LNCaP clone FGC (cell line): Measurements from ENCODE around the gene DROSHA.

Experiments
- DNase-seq: peaks from one replicate; pipeline ENCODE4 v3.0.0-alpha.2; 2011; ENCODE audit warnings: low read depth
- H3K4me3 ChIP-seq: 2 replicates; pipeline ENCODE4 v1.5.1; 2011; ENCODE audit warnings: mild to moderate bottlenecking, low read depth, low read length, control low read depth
- TF ChIP-seq, protein P1 (sequence below): IDR thresholded peaks from 2 replicates; pipeline ENCODE4 v1.5.1; 2012; ENCODE audit warnings: mild to moderate bottlenecking; ENCODE audit not compliant: control insufficient read depth, insufficient read depth; ENCODE audit errors: extremely low read depth

The DROSHA gene

DNA sequence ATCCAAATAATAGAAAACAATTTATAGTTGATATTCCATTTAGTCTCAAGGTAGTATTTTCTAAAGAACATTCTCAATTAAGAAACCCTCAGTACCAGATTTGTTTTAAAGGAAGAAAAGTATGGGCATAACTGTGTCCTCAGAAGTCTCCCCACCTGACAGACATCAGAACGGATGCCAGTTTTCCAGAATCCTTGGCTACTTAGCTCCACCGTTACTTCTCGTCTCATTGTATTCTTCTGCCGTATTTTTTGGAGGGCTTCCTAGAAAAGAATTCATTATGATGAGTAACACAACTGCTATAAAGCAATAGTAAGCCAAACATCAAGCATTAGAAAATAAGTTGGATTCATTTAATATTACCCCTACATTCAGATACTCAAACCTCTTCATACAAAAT, 67.8 kb downstream of the DROSHA start:
- TF ChIP-seq, protein P1, sequence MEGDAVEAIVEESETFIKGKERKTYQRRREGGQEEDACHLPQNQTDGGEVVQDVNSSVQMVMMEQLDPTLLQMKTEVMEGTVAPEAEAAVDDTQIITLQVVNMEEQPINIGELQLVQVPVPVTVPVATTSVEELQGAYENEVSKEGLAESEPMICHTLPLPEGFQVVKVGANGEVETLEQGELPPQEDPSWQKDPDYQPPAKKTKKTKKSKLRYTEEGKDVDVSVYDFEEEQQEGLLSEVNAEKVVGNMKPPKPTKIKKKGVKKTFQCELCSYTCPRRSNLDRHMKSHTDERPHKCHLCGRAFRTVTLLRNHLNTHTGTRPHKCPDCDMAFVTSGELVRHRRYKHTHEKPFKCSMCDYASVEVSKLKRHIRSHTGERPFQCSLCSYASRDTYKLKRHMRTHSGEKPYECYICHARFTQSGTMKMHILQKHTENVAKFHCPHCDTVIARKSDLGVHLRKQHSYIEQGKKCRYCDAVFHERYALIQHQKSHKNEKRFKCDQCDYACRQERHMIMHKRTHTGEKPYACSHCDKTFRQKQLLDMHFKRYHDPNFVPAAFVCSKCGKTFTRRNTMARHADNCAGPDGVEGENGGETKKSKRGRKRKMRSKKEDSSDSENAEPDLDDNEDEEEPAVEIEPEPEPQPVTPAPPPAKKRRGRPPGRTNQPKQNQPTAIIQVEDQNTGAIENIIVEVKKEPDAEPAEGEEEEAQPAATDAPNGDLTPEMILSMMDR = no peak
- no peak for DNase-seq
- no peak overlapping the region for H3K4me3 ChIP-seq

DNA sequence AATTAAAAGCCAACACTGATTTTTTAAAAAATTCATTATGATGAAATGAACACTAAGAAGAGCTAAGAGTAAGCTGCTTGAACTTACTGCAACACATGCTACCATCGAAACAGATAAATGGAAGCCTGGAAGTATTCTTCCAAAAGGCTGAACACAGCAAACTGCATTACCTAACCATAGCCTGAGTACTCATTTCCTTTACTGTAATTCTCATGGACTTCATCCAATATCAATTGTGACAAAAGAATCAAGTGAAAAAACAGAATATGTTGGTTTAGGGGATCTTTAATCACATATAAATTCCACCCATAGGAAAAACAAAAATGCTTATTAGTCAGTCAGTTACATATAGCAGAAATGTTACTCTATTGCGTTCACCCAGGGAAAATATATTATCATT, 68.5 kb downstream of the DROSHA start:
- no peak overlapping the region for H3K4me3 ChIP-seq
- TF ChIP-seq, protein P1 = no peak
- no peak for DNase-seq

DNA sequence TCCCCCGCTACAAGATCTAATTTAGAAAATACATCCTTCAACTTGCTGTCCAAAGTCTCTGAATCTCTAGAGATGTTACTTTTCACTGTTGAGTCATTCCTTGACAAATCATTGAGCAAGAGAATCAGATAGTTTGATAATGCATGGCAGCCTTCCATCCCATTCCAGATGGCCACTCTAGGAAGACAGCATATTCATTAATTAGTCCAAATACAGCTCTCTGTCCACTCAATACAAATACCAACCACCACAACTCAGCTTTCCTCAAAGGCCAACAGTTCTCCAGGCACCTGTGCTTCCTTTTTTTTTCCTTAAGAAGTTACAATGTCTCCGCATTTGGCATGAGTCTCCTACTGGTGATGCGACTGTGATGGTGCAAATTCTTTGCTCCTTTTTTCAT, 72.3 kb downstream of the DROSHA start:
- no peak overlapping the region for H3K4me3 ChIP-seq
- DNase-seq = no peak
- TF ChIP-seq, protein P1 = no peak

DNA sequence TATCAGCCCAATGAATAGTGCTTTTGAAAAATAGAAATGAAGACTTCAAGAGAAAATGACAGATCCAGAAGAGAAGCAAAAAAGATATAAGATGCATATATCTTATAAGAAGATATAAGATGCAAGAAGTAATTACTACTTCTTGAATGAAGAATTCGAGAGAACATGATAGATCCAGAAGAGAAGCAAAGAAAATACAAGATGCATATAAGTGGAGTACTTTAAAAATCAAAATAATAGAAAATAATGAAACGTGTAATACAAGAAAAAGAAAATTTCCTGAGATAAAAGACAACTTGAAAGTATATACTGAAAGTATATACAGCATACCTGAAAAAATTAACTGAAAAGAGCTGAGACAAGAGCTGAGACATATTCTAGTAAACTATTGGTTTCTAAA, 76.7 kb downstream of the DROSHA start:
- no peak overlapping the region for H3K4me3 ChIP-seq
- DNase-seq = no peak
- TF ChIP-seq, protein P1 = no peak

DNA sequence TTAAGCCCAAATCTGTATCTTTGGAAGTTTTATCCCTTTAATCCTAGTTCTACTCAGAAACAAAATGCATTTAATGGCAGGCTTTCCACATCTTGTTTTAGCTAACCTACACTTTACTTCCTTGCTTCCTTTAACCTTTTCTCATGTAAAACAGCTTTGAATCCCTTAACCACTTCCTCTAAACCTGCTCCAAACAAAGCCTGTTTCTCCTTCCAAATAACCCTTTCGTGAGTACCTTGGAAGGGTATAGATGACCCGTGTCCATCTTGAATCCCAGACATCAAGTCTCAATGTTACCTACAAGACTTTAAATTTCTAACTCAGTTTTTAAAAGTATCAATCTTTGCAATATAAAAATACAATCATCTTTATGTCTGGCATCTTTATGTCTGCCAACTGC, 78.4 kb downstream of the DROSHA start:
- no peak overlapping the region for H3K4me3 ChIP-seq
- DNase-seq = no peak
- TF ChIP-seq, protein P1 = no peak

DNA sequence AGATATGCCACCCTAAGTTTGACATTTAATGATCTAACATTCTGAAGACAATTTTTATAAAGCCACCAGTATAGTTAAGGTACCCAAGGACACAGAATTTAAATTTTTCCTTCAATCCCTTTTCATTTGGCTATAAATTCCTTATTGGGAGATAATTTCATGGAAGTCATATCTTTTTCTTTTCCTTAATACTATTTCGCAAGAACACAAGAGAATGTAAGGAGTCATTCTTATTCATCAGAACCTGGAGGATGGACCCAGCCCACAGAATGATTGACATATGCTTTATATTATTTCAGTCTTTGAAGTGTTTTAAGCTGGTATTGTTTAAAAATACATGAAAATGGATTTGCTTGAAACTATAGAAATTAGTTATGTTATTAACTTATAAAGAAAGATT, 79.6 kb downstream of the DROSHA start:
- TF ChIP-seq, protein P1 = no peak
- DNase-seq = no peak
- no peak overlapping the region for H3K4me3 ChIP-seq

DNA sequence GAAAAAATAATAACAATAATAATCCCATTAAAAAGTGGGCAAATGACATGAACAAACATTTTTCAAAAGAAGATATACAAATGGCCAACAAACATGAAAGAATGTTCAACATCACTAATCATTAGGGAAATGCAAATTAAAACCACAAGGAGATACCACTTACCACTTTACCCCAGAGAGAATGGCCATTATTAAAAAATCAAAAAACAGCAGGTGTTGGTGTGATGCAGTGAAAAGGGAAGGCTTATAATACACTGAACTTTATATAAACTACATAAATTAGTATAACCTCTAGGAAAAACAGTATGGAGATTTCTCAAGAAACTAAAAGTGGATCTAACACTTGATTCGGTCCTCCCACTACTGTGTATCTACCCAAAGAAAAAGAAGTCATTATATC, 81.9 kb downstream of the DROSHA start:
- DNase-seq = no peak
- H3K4me3 ChIP-seq = no peak overlapping the region
- TF ChIP-seq, protein P1 = no peak
